HG02571 (cell line): ENCODE measurements around the gene NPIPA1.
"Not testable (repeated sequence)": the region's sequence is repeated elsewhere in the genome, so short reads cannot be mapped to it uniquely, and the experiment has no call there.

Experiments
- ATAC-seq: cut with Tn5 transposase; IDR thresholded peaks from one replicate; pipeline ENCODE4 v1.9.1; 2021; ENCODE audit warnings: mild to moderate bottlenecking, moderate library complexity; ENCODE audit not compliant: unreplicated experiment

NPIPA1 gene

DNA sequence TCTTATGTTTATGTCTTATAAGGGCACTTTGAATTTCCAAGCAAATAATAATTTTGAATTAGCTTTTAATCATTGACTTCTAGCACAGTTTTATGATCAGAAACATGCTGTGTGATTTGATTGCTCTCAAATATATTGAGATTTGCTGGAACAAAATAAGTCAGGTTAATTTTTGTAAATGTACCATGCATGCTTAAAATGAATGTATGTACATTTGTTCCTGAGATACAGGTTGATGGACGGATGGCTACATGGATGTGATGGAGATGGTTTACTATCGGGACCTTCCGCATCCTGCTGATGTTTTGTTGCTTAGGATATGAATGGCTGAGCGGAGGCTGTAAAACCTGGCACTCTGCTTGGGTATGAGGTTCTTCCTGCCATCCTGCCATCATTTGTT, at the start of gene NPIPA1:
TSS of gene NPIPA1 (plus strand) at position 301 of the 400 bp plus-strand sequence. CDS start at position 301, 0 bp downstream.
- ATAC-seq: not testable (repeated sequence)

DNA sequence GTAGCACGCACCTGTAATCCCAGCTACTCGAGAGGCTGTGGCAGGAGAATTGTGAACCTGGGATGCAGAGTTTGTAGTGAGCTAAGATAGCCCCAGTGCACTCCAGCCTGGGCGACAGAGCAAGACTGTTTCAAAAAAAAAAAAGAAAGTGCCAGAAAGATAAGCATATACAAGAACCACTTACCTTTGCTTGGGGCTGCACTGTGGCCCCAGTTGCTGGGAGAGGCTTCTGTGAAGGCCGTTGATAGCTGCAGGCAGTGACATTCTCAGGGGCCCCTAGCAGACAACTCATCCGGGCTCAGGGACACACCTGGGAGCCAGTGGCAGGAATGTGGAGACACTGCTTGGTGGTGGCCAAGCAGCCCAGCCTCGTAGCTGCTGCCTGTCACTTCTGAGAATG, 45.1 kb upstream of the NPIPA1 start:
- ATAC-seq: not testable (repeated sequence)

- ATAC-seq: not testable (repeated sequence)
Measured at GRCh38 chr16:14895382-14895781, 41.9 kb upstream of the NPIPA1 start.

GRCh38 chr16:14896023-14896422, 41.2 kb upstream of the NPIPA1 start:
- ATAC-seq: not testable (repeated sequence)

DNA sequence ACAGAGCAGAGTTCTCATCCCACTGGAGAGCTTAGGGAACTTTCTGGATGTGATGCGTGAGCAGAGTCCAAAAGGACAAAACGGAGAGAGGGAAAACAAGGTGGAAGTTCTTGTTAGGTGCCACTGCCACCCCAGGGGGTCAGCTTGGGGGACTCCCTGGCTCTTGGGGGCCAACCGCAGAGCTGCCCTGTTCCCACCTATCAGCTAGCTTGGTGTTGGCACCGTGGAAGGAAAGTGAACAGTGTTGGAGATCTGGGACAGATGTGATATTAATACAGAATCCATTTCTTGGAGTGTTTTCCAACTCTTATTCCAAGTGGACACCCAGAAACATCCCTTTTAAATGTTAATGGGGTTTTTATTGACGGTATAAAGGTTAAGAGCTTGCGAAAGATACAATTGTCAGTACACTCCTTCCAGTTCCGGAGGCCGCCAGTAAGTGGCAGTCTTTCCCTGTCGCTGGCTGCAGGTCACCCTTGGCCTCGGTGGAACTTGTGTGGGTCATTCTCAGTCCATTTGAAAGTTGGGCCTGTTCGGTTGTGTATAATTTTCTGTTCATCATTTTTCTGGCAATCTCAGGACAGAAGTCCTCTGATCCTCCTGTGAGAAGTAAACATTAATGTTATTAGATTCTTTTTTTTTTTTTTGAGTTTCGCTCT, 40.1 kb upstream of the NPIPA1 start:
- not testable (repeated sequence) for ATAC-seq

GRCh38 chr16:14898162-14898561, 39.1 kb upstream of the NPIPA1 start:
- not testable (repeated sequence) for ATAC-seq

DNA sequence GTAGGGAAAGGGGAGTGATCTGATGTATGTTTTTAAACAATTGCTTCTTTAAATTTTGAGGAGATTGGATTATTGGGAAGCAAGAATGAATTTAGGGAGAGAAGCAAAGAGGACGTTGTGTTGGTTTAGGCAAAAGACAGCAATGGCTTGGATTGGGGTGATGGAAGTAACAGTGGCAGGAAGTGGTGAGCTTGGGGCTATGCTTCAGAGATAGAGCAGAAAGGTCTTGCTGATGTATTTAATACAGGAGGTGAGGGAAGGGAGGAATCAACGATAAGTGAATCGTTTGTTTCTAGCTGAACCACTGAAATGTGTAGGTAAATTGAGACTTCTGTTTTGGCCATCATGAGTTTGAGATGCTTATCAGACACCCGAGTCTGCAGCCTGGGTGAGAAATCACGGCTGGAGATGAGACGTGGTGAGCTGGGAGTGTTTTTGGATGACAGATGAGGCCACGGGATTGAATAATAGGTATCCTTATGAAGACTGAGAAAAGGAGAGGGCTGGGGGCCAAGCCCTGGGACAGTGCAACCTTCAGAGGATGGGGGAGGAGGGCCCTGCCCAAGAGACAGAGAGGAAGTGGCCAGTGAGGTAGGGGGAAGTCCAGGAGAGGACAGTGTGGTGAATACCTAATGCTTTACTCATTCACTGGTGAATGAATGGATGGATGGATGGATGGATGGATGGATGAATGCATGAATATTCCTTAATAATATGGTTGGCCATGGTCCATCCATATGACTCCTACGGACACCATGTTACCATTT, 33.9 kb upstream of the NPIPA1 start:
- ATAC-seq: not testable (repeated sequence)

GRCh38 chr16:14909744-14910143, 27.5 kb upstream of the NPIPA1 start:
- ATAC-seq: not testable (repeated sequence)

GRCh38 chr16:14910833-14911629, 26.2 kb upstream of the NPIPA1 start:
- peak; percentile 61 for ATAC-seq

GRCh38 chr16:14911954-14912353, 25.3 kb upstream of the NPIPA1 start:
- not testable (repeated sequence) for ATAC-seq

GRCh38 chr16:14912588-14912987, 24.7 kb upstream of the NPIPA1 start:
- not testable (repeated sequence) for ATAC-seq

DNA sequence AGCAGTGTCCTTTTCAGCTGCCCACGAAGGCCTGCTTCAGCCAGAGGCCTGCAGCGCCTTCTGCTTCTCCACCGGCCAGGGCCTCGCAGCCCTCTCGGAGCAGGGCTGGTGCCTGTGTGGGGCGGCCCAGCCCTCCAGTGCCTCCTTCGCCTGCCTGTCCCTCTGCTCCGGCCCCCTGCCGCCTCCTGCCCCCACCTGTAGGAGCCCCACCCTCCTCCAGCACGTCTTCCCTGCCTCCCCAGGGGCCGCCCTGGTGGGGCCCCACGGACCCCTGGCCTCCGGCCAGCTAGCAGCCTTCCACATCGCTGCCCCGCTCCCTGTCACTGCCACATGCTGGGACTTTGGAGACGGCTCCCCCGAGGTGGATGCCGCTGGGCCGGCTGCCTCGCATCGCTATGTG, 18.7 kb upstream of the NPIPA1 start:
- ATAC-seq: not testable (repeated sequence)

GRCh38 chr16:14919837-14920600, 17.2 kb upstream of the NPIPA1 start:
- ATAC-seq: not testable (repeated sequence)

GRCh38 chr16:14922285-14922684, 15.0 kb upstream of the NPIPA1 start:
- not testable (repeated sequence) for ATAC-seq

DNA sequence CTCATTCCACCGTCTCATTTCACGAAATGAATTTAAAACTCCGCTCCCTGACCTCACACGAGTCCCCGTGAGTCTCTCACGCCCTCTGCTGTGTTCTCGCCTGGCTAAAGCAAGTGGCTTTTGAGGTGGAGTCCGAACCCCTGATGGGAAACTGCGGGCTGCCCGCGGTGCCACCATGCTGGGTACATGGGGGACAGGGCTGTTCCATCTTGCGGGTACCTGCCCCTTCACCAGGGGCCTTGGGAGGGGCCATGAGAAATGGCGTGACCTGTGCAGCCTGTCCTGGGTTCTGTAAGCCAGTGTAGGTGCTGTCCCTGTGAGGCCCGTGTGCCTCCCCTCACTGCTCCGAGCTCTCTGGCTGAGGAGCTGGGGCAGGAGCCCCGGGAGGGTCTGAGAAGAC, 14.3 kb upstream of the NPIPA1 start:
- not testable (repeated sequence) for ATAC-seq

GRCh38 chr16:14923394-14924088, 13.7 kb upstream of the NPIPA1 start:
- ATAC-seq: not testable (repeated sequence)

DNA sequence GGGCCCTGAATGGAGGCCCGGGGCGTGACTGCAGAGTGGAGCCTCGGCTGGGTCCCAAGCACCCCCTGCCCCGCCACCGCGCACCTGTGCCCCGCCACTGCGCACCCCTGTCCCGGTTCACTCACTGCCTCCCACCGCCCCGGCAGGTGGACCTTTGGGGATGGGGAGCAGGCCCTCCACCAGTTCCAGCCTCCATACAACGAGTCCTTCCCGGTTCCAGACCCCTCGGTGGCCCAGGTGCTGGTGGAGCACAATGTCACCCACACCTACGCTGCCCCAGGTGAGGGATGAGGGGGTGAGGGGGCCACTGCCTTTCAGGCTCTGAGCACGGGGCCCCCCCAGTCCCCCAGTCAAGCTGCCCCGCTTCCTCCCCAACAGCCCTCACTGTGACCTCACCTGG, 12.9 kb upstream of the NPIPA1 start:
- not testable (repeated sequence) for ATAC-seq

DNA sequence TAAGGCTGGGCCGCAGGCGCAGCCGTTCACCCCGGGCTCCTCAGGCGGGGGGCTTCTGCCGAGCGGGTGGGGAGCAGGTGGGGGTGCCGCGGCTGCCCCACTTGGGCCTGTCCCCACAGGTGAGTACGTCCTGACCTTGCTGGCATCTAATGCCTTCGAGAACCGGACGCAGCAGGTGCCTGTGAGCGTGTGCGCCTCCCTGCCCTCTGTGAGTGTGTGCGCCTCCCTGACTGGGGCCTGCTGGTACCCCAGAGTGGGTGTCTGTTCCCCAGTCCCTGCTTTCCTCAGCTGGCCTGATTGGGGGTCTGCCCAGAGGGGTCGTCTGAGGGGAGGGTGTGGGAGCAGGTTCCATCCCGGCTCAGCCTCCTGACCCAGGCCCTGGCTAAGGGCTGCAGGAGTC, 12.3 kb upstream of the NPIPA1 start:
- ATAC-seq: not testable (repeated sequence)

- ATAC-seq: not testable (repeated sequence)
Measured at GRCh38 chr16:14928064-14928714, 9.1 kb upstream of the NPIPA1 start.
